Karpas-422 (cell line): ENCODE results near the gene LSP1. TPM values are rescaled to one million over a fixed set of nuclear protein-coding genes. Genes with fewer than 3 reads are reported as not detected.

Source experiments
- DNase-seq: peaks from one replicate; pipeline ENCODE4 v3.0.0-alpha.2; 2015
- H2AFZ ChIP-seq: fragments of 200-600 bp; sonication (generic); 2 replicates; pipeline ENCODE4 v1.6.1; 2014; ENCODE audit warnings: antibody characterized with exemption, low read length, mixed read lengths
- H3K27ac ChIP-seq: fragments of 200-600 bp; sonication (generic); 2 replicates; pipeline ENCODE4 v1.5.1; 2014; ENCODE audit warnings: mild to moderate bottlenecking, low read length, moderate library complexity
- H3K27me3 ChIP-seq: fragments of 200-600 bp; sonication (generic); 2 replicates; pipeline ENCODE4 v1.6.1; 2014; ENCODE audit warnings: low read length, mixed read lengths
- H3K36me3 ChIP-seq: fragments of 200-600 bp; sonication (generic); 2 replicates; pipeline ENCODE4 v1.6.1; 2014; ENCODE audit warnings: low read length, mixed read lengths; ENCODE audit not compliant: insufficient read depth
- H3K4me1 ChIP-seq: fragments of 200-600 bp; sonication (generic); 2 replicates; pipeline ENCODE4 v1.6.1; 2014; ENCODE audit warnings: mild to moderate bottlenecking, low read length, mixed read lengths
- H3K4me2 ChIP-seq: fragments of 200-600 bp; sonication (generic); 2 replicates; pipeline ENCODE4 v1.6.1; 2014; ENCODE audit warnings: low read length, low read depth, mild to moderate bottlenecking; ENCODE audit not compliant: poor library complexity, severe bottlenecking
- H3K4me3 ChIP-seq: fragments of 200-600 bp; sonication (generic); 2 replicates; pipeline ENCODE4 v1.5.1; 2014; ENCODE audit warnings: mild to moderate bottlenecking, antibody characterized with exemption, low read length, mixed read lengths
- H3K79me2 ChIP-seq: fragments of 200-600 bp; sonication (generic); 2 replicates; pipeline ENCODE4 v1.6.1; 2014; ENCODE audit warnings: mild to moderate bottlenecking, low read length, mixed read lengths
- H3K9ac ChIP-seq: fragments of 200-600 bp; sonication (generic); 2 replicates; pipeline ENCODE4 v1.6.0; 2014; ENCODE audit warnings: low read length
- H3K9me2 ChIP-seq: fragments of 200-600 bp; sonication (generic), shearing (Covaris generic); replicated peaks from 2 replicates; pipeline ENCODE4 v1.6.0; 2014; ENCODE audit warnings: mild to moderate bottlenecking, low read length, moderate library complexity; ENCODE audit not compliant: insufficient read depth
- H3K9me3 ChIP-seq: fragments of 300-700, 200-600 bp; sonication (generic); 2 replicates; pipeline ENCODE4 v1.6.1; 2014; ENCODE audit warnings: low read length, mixed read lengths
- H4K20me1 ChIP-seq: fragments of 200-600 bp; sonication (generic); 2 replicates; pipeline ENCODE4 v1.6.1; 2014; ENCODE audit warnings: mild to moderate bottlenecking, antibody characterized with exemption, low read length, low read depth; ENCODE audit not compliant: insufficient read depth
- total RNA-seq: library from RNA; depleted of rRNA; stranded (reverse); fragments of >200 nt; shearing (Covaris generic); gene quantifications from 2 replicates; pipeline ENCODE4 v1.2.3, GENCODE V29; 2014; ENCODE audit warnings: low replicate concordance

The LSP1 gene
- total RNA-seq, 1 experiment from 2014 or later: 46.9 TPM

DNA sequence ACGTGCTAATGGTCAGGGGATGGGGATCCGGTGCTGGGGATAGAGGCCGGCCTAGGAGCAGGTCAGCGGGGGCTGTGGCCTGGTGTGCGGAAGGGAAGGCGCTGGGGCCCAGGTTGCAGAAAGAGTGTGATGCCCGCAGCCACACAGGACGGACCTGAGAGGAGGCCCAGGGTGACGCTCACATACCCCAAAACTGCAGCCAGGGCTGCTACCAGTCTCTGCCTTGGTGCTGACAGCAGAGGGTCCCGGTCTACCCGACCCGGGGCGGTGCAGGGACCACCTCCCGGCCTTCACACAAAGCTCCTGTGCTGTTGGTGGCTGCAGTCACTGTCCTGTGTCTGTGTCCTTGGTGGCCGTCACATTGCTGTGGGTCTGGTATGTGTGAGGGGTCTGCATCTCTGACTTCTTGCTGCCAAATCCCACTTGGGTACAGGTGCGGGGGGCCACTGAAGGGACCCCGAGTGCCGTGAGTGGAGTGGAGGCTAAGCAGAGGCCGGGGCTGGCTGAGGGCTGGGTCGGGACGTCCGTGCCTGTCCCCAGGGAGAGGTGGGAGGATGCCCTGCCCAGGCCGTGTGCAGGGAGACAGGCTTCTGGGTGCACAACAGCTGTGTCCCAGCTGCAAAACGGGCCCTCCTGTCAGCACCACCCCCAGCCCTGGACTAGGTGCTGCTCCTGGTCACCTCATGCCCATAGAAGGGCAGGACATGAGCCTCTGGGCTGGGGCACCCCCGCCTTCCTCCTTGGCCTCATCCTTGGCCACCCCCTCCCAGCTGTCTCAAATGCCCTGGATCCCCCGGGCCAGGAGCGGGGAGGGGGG is 1.5 kb downstream of the LSP1 start:
- peak; percentile 65 for DNase-seq
- Histone ChIP-seq H3K36me3 (no peaks in the 10 kb centered on the region), H3K9ac (peak overlapping the region; percentile 83), H2AFZ (no peak overlapping the region), H3K9me2 (no peaks in the 10 kb centered on the region), H3K4me2 (peak overlapping the region; percentile 91), H3K9me3 (no peaks in the 10 kb centered on the region), H3K27me3 (no peaks in the 10 kb centered on the region), H3K79me2 (no peaks in the 10 kb centered on the region), H4K20me1 (peaks cover 47% of the 10 kb centered on the region), H3K4me1 (peaks cover 60% of the 10 kb centered on the region), H3K27ac (no peak overlapping the region), H3K4me3 (peak overlapping the region; percentile 79)

DNA sequence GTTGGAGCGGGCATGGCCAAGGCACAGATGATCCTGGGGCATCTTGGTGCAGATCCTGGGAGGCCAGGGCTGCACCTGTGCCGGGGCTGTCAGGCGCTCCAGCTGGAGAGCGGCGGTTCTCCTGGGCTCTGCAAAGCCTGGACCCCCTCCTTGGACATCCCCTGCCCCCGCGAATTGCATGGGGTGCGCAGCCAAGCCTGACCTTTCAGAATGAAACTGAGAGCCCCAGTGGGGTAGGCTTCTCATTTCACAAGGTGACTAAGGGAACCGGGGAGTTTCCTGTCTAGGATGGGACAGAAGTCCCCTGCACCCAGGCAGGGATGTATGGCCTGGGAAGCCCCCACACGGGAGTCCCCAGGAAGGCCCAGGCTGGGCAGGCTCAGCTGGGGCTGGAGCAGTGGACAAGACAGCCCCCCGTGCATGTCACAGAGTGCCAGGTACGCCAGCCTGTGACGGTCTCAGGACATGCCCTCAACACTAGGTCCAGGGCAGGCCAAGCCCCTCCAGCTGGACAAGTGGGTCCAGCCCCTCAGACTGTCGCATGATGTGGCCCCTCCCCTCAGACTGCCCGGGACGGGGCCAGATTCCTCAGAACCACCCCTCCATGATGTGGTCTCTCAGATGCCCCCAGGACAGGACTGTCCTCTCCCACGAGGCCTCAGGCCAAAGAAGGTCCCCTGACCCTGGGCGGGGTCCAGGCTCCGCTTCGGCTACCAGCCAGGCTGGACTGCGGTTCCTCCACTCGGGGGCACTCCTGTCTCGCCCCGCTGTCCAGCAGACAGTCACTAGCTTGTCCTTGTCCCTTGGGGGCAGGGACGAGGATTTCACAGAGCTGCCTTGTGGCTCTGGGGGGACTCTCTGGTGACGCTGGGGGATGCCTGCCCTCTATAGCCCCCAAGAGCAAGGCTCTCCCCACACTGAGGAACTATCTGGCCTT is 2.3 kb downstream of the LSP1 start:
- Histone ChIP-seq H3K4me3 (peak overlapping the region; percentile 79; the same call in 1 of the 2 replicates), H4K20me1 (peaks cover 47% of the 10 kb centered on the region), H2AFZ (no peak overlapping the region), H3K4me2 (peak overlapping the region; percentile 91), H3K9ac (peak overlapping the region; percentile 83), H3K27ac (no peak overlapping the region), H3K79me2 (no peaks in the 10 kb centered on the region), H3K36me3 (no peaks in the 10 kb centered on the region), H3K9me3 (no peaks in the 10 kb centered on the region), H3K9me2 (no peaks in the 10 kb centered on the region), H3K27me3 (no peaks in the 10 kb centered on the region), H3K4me1 (peaks cover 56% of the 10 kb centered on the region)
- DNase-seq: no peak

DNA sequence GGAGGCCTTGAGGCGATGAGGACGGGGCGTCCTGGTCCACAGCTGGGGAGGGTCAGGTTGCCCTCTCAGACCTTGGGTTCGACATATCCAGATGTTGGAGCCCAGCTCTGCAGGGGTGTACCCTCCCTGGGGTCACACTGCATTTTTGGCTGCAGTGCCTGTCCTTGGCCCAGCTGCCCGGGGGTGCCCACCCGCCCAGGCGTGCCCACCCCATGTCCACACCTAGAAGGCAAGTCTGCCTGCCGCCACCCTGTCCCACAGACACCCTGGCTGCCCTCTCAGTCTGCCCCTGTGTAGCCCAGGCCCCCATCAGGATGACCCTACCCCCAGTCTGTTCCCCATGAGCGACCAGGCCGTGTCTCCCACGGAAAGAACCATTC is 3.0 kb downstream of the LSP1 start:
- H3K4me2 ChIP-seq: no peak overlapping the region
- H3K36me3 ChIP-seq: no peaks in the 10 kb centered on the region
- H3K4me3 ChIP-seq: no peak overlapping the region
- no peaks in the 10 kb centered on the region for H3K9me2 ChIP-seq
- H4K20me1 ChIP-seq: peaks cover 47% of the 10 kb centered on the region
- no peaks in the 10 kb centered on the region for H3K27me3 ChIP-seq
- no peaks in the 10 kb centered on the region for H3K79me2 ChIP-seq
- no peak for DNase-seq
- H3K4me1 ChIP-seq: peaks cover 49% of the 10 kb centered on the region
- H3K9me3 ChIP-seq: no peaks in the 10 kb centered on the region
- H2AFZ ChIP-seq: no peak overlapping the region
- no peak overlapping the region for H3K9ac ChIP-seq
- no peak overlapping the region for H3K27ac ChIP-seq

DNA sequence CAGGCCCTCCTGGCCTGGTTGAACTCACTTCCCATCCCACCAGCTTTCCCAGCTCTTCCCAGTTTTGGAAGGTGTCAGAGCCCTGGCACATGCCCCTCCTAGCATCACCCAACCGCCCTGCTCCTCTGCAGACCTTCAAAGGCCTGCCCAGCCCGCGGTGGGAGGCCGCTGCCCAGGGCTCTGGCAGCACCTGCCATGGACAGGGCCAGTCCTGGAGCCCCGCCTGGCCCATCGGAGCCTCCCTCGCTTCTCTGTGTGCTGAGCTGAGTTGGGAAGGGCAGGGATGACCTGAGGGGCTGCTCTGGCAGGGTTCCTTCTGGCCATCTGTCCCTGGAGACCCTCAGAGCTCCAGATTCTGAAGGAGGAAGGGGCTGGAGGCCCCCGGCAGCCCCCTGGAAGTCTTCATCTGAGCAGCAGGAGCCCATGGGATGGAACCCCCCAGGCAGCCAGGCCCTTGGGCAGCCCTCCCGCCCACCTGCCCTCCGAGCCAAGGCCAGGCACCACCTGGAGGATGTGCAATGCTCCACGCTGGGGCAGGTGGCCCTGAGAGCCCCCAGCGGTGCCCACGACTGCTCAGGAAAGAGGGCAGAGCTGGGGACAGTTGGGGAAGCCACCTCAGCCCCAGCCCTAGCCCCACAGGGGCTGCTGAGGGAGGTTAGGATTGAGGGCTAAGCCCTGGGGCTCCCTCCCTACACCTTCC is 3.6 kb downstream of the LSP1 start:
- Histone ChIP-seq H3K27ac (no peak overlapping the region), H3K79me2 (no peaks in the 10 kb centered on the region), H3K4me2 (no peak overlapping the region), H3K27me3 (no peaks in the 10 kb centered on the region), H3K4me3 (no peak overlapping the region), H3K9me3 (no peaks in the 10 kb centered on the region), H3K9ac (no peak overlapping the region), H4K20me1 (peaks cover 47% of the 10 kb centered on the region), H3K4me1 (peaks cover 43% of the 10 kb centered on the region), H3K36me3 (no peaks in the 10 kb centered on the region), H2AFZ (no peak overlapping the region), H3K9me2 (no peaks in the 10 kb centered on the region; the same call in 1 of the 2 replicates)
- DNase-seq: no peak

DNA sequence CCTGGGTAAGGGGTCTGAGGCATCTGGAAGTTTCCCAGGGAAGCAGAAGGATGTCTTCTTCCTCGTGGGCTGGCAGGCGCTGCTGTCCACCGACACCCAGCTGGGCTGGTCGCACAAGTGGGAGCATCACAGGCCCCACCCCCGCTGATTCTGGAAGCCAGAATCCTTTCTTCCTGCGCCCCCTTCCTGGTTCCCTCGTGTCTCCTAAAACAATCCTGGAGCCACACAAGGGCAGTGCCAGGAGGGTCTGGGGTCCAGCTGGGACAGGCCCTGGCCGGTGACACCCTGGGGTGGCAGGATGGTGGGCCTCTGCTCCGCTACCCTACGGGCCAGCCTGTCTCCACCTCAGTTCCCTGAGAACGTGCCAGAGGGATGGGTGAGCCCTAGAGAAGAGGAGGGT is 4.2 kb downstream of the LSP1 start:
- no peak overlapping the region for H3K9ac ChIP-seq
- peaks cover 37% of the 10 kb centered on the region for H3K4me1 ChIP-seq
- H3K9me2 ChIP-seq: no peaks in the 10 kb centered on the region; the same call in 1 of the 2 replicates
- H2AFZ ChIP-seq: no peak overlapping the region
- no peaks in the 10 kb centered on the region for H3K27me3 ChIP-seq
- H4K20me1 ChIP-seq: peaks cover 47% of the 10 kb centered on the region
- DNase-seq: no peak
- no peaks in the 10 kb centered on the region for H3K79me2 ChIP-seq
- H3K9me3 ChIP-seq: no peaks in the 10 kb centered on the region
- no peak overlapping the region for H3K4me2 ChIP-seq
- H3K27ac ChIP-seq: no peak overlapping the region
- H3K36me3 ChIP-seq: no peaks in the 10 kb centered on the region
- H3K4me3 ChIP-seq: no peak overlapping the region

DNA sequence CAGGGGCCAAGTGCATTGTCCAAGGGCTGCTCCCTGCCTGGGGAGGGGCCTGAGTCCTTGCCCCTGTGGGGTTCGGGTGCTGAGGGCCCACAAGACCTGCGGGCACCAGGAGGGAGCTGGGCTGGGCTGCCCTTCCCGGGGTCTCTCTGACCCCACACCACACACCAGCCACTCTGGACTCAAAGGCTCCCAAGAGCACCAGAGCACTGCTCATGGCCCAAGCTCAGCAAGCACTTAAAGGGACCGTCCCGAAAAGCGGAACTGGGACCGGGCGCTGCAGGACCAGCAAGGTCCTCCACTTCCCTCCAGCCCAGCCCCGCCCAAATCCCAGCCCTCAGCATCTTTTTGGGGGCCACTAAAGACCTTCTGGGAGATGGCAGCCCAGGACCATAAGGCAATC is 5.3 kb downstream of the LSP1 start:
- no peaks in the 10 kb centered on the region for H3K79me2 ChIP-seq

DNA sequence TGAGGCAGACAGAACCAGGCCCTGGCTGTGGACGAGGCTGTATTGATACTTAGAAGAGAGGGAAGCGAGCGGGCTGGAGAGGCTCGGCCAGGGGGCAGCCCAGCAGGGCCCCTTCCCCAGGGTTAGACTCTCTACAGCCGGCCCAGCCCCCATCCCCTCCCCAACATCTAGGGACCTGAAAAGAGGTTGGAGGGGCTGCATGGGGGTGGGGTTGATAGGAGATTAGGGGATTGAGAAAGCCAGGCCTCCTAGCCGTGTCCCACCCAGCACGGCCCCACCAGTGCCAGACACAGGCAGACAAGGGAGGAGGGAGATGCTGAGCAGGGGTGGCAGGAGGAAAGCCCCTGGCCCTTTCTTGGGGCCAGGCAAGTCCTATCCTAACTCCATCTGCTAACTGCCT is 5.7 kb downstream of the LSP1 start:
- no peaks in the 10 kb centered on the region for H3K79me2 ChIP-seq
- peaks cover 22% of the 10 kb centered on the region for H3K4me1 ChIP-seq
- peaks cover 58% of the 10 kb centered on the region for H4K20me1 ChIP-seq

More for the DNA sequence above, 5.3 kb downstream of the LSP1 start:
- Histone ChIP-seq H3K9me2 (no peaks in the 10 kb centered on the region; the same call in 1 of the 2 replicates), H3K36me3 (no peaks in the 10 kb centered on the region), H3K4me3 (no peak overlapping the region), H4K20me1 (peaks cover 54% of the 10 kb centered on the region), H3K4me1 (peaks cover 26% of the 10 kb centered on the region), H3K9ac (no peak overlapping the region), H2AFZ (no peak overlapping the region), H3K27me3 (no peaks in the 10 kb centered on the region), H3K27ac (no peak overlapping the region), H3K4me2 (no peak overlapping the region), H3K9me3 (no peaks in the 10 kb centered on the region)
- DNase-seq: no peak

More for the DNA sequence above, 5.7 kb downstream of the LSP1 start:
- Histone ChIP-seq H3K9ac (no peak overlapping the region), H3K27me3 (no peaks in the 10 kb centered on the region), H3K27ac (no peak overlapping the region), H2AFZ (no peak overlapping the region), H3K36me3 (no peaks in the 10 kb centered on the region), H3K9me2 (no peaks in the 10 kb centered on the region; the same call in 1 of the 2 replicates), H3K4me2 (no peak overlapping the region), H3K4me3 (no peak overlapping the region), H3K9me3 (no peaks in the 10 kb centered on the region)
- DNase-seq: no peak
